GM21528 (cell line): ENCODE measurements around the gene CBLN1.
"Not testable (repeated sequence)": the region's sequence is repeated elsewhere in the genome, so short reads cannot be mapped to it uniquely, and the experiment has no call there.

Experiments
- ATAC-seq: cut with Tn5 transposase; IDR thresholded peaks from one replicate; pipeline ENCODE4 v1.9.1; 2021; ENCODE audit warnings: mild to moderate bottlenecking, moderate library complexity; ENCODE audit not compliant: unreplicated experiment, low FRiP score

The CBLN1 gene

GRCh38 chr16:49278567-49278827 lies 3.1 kb downstream of the CBLN1 start:
- no peak for ATAC-seq

DNA sequence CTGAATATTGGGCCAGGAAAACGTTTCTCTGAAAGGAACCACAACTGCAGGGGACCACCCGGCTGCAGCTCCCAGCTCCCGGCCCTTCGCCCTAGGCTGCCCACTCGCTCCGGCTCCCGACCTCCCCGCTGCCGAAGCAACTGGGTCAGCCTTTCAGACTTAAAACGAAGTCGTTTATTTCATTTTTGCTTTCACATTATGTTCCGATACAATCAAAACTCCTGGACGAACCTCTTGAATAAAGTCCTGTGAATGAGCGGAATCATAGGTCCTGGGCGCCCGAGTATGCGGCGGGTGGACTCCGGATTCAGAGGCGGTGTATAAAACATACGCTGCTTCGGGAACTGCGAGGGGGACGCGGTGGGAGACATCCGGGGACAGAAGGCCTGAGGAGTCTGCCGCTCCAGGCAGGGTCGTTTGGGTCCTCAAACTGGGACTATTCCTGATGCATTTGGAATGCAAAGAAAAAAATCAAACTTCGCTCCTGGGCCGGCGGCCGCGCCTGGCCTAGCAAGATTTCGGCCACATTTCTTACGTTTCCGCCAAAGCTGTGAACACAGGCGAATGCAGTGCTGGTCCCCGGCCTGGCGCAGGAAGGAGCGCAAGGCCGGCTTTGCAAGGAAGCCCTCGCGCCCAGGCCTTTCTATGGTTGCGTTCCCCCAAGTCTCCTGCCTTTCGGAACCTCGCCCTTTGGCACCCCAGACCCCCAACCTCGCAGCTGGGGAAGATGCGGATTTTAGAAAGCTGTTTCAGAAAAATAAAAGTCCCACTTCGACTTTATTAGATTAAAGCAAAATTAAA lies 3.7 kb downstream of the CBLN1 start:
- ATAC-seq, result no peak

DNA sequence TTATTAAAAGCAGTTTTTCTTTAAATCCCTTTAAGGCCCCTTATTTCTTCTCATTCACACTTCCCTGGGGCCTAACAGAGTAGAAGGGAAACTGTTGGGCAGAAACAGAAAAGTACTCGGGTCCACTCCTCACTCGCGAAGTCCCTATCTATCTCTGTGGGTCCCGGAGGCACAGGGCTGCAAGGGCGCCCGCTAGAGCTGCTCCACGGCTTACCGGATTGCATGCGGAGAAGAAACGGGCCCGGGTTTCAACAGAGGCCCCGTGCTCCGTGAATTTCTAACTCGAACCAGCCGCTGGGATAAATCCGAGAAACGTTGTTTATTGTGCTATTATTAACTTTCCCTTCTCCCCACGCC lies 4.3 kb downstream of the CBLN1 start:
- no peak for ATAC-seq

- no peak for ATAC-seq
Observed at GRCh38 chr16:49276646-49277385, 4.8 kb downstream of the CBLN1 start.

- no peak for ATAC-seq
Observed at GRCh38 chr16:49275870-49276269, 5.8 kb downstream of the CBLN1 start.

GRCh38 chr16:49275050-49275730 lies 6.4 kb downstream of the CBLN1 start:
- no peak for ATAC-seq

- ATAC-seq, result no peak
Observed at GRCh38 chr16:49274591-49274990, 7.0 kb downstream of the CBLN1 start.

DNA sequence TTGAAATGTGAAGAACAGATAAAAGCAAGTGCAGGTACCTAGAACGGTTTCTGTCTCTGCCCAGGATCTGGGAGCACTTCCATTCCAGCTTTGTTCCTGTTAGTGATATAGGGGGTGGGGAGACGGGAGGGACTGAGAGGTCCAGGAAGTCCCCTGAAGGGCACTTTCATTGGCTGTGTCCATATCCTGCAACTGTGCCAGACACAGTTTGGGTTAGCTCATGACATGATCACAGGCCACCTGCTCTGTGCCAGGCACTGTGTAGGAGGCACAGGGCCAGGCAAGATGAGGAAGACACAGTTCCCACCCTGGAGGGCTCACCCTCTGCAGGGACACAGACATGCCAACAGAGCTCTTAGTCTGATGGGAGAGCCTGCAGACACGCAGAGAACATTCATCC lies 7.9 kb downstream of the CBLN1 start:
- ATAC-seq, result no peak

- ATAC-seq, result no peak
Observed at GRCh38 chr16:49271363-49271762, 10.3 kb downstream of the CBLN1 start.

DNA sequence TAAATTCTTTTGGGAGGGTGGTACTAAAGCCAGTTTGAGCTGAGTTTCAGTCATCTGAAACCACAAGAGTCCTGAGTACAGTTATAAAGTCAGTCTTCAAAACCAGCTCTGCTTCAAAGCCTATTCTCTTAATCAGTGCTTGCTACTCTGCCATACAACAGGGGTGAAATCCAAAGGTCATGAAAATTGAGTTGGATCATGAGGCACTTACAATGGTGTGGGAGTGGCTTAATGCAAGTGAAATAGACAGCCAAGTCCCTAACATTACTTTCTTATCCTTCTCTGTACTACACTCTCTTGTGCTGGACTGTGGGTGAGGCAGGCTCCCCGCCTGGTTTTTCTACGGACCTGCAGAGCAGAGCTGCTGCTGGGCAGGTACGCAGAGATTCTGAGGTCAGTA lies 12.4 kb downstream of the CBLN1 start:
- no peak for ATAC-seq

DNA sequence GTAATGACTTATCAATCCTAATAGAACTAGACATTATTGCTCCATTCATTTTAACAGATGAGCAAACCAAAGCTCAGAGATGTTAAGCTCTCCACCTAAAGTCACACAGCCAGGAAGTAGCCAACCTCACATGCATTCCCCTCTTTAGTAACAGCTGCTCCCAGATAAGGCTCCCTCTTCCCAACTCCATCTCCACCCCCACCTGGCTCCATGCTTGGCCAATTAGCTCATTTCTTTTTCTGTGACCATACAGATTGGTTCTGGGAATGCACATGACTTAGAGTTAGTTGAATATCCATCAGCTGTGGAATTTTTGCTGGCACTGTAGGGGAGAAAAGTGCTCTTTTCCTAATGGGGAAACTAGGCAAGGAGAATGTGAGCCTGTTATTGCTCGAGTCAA lies 13.0 kb downstream of the CBLN1 start:
- no peak for ATAC-seq

GRCh38 chr16:49262501-49262900 lies 19.1 kb downstream of the CBLN1 start:
- no peak for ATAC-seq

DNA sequence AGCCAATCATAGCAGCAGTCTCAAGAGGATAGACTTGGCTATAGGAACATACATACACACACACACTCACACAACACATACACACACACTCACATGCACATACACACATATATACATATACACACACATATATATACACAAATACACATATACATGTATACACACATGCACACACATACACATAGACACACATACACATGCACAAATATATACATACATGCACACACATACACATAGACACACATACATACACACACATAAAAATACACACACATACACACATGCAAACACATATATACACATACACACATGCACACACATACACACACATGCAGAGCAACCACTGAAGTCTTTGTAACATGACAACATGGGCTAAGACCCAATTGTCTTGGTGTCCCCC lies 19.7 kb downstream of the CBLN1 start:
- ATAC-seq, result no peak

GRCh38 chr16:49260956-49261530 lies 20.6 kb downstream of the CBLN1 start:
- no peak for ATAC-seq

DNA sequence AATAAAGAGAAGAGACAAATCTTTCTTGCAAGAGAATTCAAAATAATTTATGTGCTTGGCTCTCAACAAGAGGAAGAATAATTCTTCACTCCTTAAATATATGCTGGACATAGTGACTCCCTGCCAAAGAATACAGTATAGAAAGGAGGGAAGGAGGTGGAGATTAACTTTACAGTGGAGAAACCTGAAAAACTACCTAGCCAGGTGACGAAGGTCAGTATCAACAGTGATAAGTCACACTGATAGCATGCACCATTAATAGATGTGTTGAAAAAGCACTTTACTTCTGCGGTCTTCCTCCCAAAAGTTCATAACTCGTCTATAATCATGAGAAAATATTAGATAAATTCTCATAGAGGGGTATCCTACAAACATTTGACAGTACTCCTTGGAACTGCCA lies 21.4 kb downstream of the CBLN1 start:
- ATAC-seq, result no peak

DNA sequence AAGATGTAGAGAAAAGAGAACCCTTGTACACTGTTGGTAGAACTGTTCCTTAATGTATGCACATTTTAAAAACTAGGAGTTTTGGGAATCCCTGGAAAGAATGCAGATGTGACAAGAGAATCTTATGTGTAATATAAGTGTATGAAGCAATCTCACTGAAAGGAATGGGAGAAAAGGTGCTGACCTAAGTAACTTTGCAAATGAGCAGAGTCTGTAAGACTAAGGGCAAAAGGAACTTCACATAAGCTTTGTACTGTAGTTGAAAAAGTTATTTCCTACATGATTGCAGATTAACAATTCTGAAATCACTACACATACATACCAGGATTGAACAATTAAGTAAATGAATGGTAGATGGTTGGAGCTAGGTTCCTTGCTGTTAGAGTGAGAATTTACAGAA lies 22.3 kb downstream of the CBLN1 start:
- no peak for ATAC-seq

DNA sequence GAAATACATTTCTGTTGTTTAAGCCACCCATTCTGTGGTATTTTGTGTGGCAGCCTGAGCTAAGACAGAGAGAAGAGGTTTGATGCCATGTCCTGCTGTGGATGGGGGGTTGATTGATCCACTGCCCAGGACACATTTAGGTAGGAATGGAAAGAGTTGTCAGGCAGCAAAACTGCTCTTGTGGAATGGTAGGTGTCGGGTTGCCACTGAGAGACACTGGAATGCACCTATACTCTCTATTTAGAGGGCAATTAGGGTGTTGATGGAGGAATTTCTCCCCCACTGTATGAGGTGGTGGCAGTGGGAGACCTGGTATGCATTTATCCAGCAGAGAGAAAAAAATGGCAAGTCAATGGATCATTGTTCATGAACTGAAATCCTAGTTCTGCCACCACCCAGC lies 30.9 kb downstream of the CBLN1 start:
- no peak for ATAC-seq

GRCh38 chr16:49248227-49248626 lies 33.4 kb downstream of the CBLN1 start:
- ATAC-seq, result no peak

DNA sequence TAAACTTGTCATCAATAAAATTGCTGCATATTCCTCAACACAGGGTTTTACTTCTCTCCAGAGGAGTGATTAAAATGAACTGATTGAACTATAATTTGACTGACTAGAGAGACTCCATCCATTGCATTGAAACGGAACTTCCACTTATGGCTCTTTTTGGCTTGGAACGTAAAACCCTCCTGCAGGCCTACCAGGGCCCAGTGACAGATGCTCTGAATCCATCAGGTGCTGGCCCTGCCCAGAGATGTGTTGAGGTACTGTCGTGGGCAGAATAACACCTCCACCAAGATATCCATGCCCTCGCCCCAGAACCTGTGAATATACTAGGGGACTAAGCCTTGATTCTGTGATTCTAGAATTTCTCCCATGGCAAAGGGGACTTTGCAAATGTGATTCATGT lies 45.4 kb downstream of the CBLN1 start:
- no peak for ATAC-seq

- ATAC-seq, result not testable (repeated sequence)
Observed at GRCh38 chr16:49228335-49228734, 53.3 kb downstream of the CBLN1 start.
